HEK293 (cell line): ENCODE measurements around the gene BICD1.

Experiments used
- BCL11A ChIP-seq: fragments of 450-650 bp; formaldehyde crosslinking; IDR thresholded peaks from 2 replicates; pipeline ENCODE4 v1.5.1; 2016; ENCODE audit warnings: low read depth, missing biosample characterization, missing genetic modification characterization
- FEZF1 ChIP-seq: fragments of 450-650 bp; formaldehyde crosslinking; IDR thresholded peaks from 2 replicates; pipeline ENCODE4 v1.5.1; 2016; ENCODE audit warnings: missing biosample characterization, missing genetic modification characterization
- HIC1 ChIP-seq: fragments of 450-650 bp; formaldehyde crosslinking; IDR thresholded peaks from 2 replicates; pipeline ENCODE4 v1.5.1; 2016; ENCODE audit warnings: missing biosample characterization, missing genetic modification characterization
- KLF9 ChIP-seq: fragments of 450-650 bp; formaldehyde crosslinking; IDR thresholded peaks from 2 replicates; pipeline ENCODE4 v1.5.1; 2016; ENCODE audit warnings: missing biosample characterization, missing genetic modification characterization, low read depth
- OSR2 ChIP-seq: fragments of 450-650 bp; formaldehyde crosslinking; IDR thresholded peaks from 2 replicates; pipeline ENCODE4 v1.5.1; 2016; ENCODE audit warnings: missing biosample characterization, missing genetic modification characterization
- PBX3 ChIP-seq: sonication (generic); formaldehyde crosslinking; IDR thresholded peaks from 2 replicates; pipeline ENCODE4 v1.8.1; 2022; ENCODE audit warnings: mild to moderate bottlenecking, moderate library complexity, missing genetic modification reagents
- PRDM6 ChIP-seq: fragments of 450-650 bp; formaldehyde crosslinking; IDR thresholded peaks from 2 replicates; pipeline ENCODE4 v1.5.1; 2017; ENCODE audit warnings: missing biosample characterization, missing genetic modification characterization
- YY1 ChIP-seq: fragments of 450-650 bp; formaldehyde crosslinking; IDR thresholded peaks from 2 replicates; pipeline ENCODE4 v1.5.1; 2018; ENCODE audit warnings: missing biosample characterization, missing genetic modification characterization
- ZBTB11 ChIP-seq: fragments of 450-650 bp; formaldehyde crosslinking; conservative IDR thresholded peaks from 2 replicates; pipeline ENCODE4 v1.5.1; 2016; ENCODE audit warnings: low read depth, missing biosample characterization, missing genetic modification characterization
- ZBTB6 ChIP-seq: fragments of 450-650 bp; formaldehyde crosslinking; IDR thresholded peaks from 2 replicates; pipeline ENCODE4 v1.5.1; 2017; ENCODE audit warnings: missing biosample characterization, missing genetic modification characterization
- ZNF112 ChIP-seq: fragments of 450-650 bp; formaldehyde crosslinking; IDR thresholded peaks from 2 replicates; pipeline ENCODE4 v1.5.0; 2017; ENCODE audit warnings: missing biosample characterization, missing genetic modification characterization
- ZNF324 ChIP-seq: fragments of 450-650 bp; formaldehyde crosslinking; IDR thresholded peaks from 2 replicates; pipeline ENCODE4 v1.5.1; 2016; ENCODE audit warnings: missing biosample characterization, missing genetic modification characterization
- ZNF366 ChIP-seq: fragments of 450-650 bp; formaldehyde crosslinking; conservative IDR thresholded peaks from 2 replicates; pipeline ENCODE4 v1.5.1; 2016; ENCODE audit warnings: missing biosample characterization, missing genetic modification characterization
- ZNF48 ChIP-seq: fragments of 450-650 bp; formaldehyde crosslinking; IDR thresholded peaks from 2 replicates; pipeline ENCODE4 v1.5.1; 2016; ENCODE audit warnings: missing biosample characterization, missing genetic modification characterization
- ZNF518A ChIP-seq: fragments of 450-650 bp; formaldehyde crosslinking; conservative IDR thresholded peaks from 2 replicates; pipeline ENCODE4 v1.5.1; 2016; ENCODE audit warnings: low read depth, missing biosample characterization, missing genetic modification characterization
- ZNF549 ChIP-seq: fragments of 450-650 bp; IDR thresholded peaks from 2 replicates; pipeline ENCODE4 v1.5.1; 2018; ENCODE audit warnings: missing biosample characterization, missing genetic modification characterization, mild to moderate bottlenecking, inconsistent platforms, moderate library complexity
- ZNF561 ChIP-seq: fragments of 450-650 bp; IDR thresholded peaks from 2 replicates; pipeline ENCODE4 v1.5.1; 2018; ENCODE audit warnings: missing biosample characterization, missing genetic modification characterization, borderline replicate concordance
- ZNF596 ChIP-seq: fragments of 450-650 bp; IDR thresholded peaks from 2 replicates; pipeline ENCODE4 v1.5.0; 2018; ENCODE audit warnings: missing biosample characterization, mild to moderate bottlenecking, missing genetic modification characterization, moderate library complexity
- ZNF629 ChIP-seq: fragments of 450-650 bp; formaldehyde crosslinking; IDR thresholded peaks from 2 replicates; pipeline ENCODE4 v1.5.1; 2017; ENCODE audit warnings: missing biosample characterization, missing genetic modification characterization
- ZNF658 ChIP-seq: fragments of 450-650 bp; formaldehyde crosslinking; IDR thresholded peaks from 2 replicates; pipeline ENCODE4; 2016; ENCODE audit warnings: missing biosample characterization, missing genetic modification characterization
- ZSCAN18 ChIP-seq: fragments of 450-650 bp; formaldehyde crosslinking; IDR thresholded peaks from 2 replicates; pipeline ENCODE4 v1.5.1; 2016; ENCODE audit warnings: missing biosample characterization, missing genetic modification characterization

Gene BICD1

GRCh38 chr12:32106517-32107358 lies at the start of gene BICD1 (continued):
- TF ChIP-seq ZSCAN18 (tag by site-specific recombination) (no peak), ZNF112 (tag by site-specific recombination) (no peak), ZNF366 (tag by site-specific recombination) (peak; percentile 86), KLF9 (tag by site-specific recombination) (peak; percentile 82), YY1 (tag by site-specific recombination) (peak; percentile 79), PBX3 (CRISPR knock-in tag) (0 out of 2 replicates have a peak, but pooled peaks have one; percentile 80), ZNF596 (tag by site-specific recombination) (peak; percentile 93), HIC1 (tag by site-specific recombination) (peak; percentile 39; the same call in 1 of the 2 replicates), ZNF658 (tag by site-specific recombination) (no peak), ZNF629 (tag by site-specific recombination) (peak; percentile 63), ZNF518A (tag by site-specific recombination) (no peak), ZBTB11 (peak; percentile 58; the same call in 1 of the 2 replicates), ZNF549 (tag by site-specific recombination) (no peak), ZNF324 (tag by site-specific recombination) (0 out of 2 replicates have a peak, but pooled peaks have one; percentile 32), PRDM6 (tag by site-specific recombination) (no peak), ZNF561 (peak; percentile 98), ZBTB6 (tag by site-specific recombination) (peak; percentile 77; the same call in 1 of the 2 replicates), OSR2 (tag by site-specific recombination) (0 out of 2 replicates have a peak, but pooled peaks have one; percentile 17), FEZF1 (no peak; the same call in none of the 2 replicates), BCL11A (tag by site-specific recombination) (no peak), ZNF48 (tag by site-specific recombination) (no peak)
